ENCODE data around the gene KLF13. TPM values are rescaled to one million over a fixed set of nuclear protein-coding genes. Genes with fewer than 3 reads are reported as not detected.

The KLF13 gene
- total RNA-seq, 1 donor from 2014 or later: 31.0 TPM

- peaks cover 23% of the 10 kb centered on the region for H3K4me1 Mint-ChIP-seq (ENCODE audit: low read depth, unreplicated experiment)
- Histone ChIP-seq H3K79me2 (ENCODE audit: insufficient read depth, low read length) (peaks cover 92% of the 10 kb centered on the region), H3K36me3 (ENCODE audit: insufficient read depth, low read length) (no peaks in the 10 kb centered on the region), H3K27me3 (ENCODE audit: insufficient read depth, low read length) (no peaks in the 10 kb centered on the region), H3K4me1 (ENCODE audit: insufficient read depth, low read length) (peaks cover 17% of the 10 kb centered on the region), H3K4me3 (ENCODE audit: insufficient read depth, low read depth, low read length) (no peak overlapping the region), H2AFZ (ENCODE audit: low read depth, low read length) (no peak overlapping the region), H4K20me1 (ENCODE audit: insufficient read depth, low read length) (peaks cover 94% of the 10 kb centered on the region), H3K27ac (ENCODE audit: low read depth, low read length) (no peak overlapping the region), H3K9ac (ENCODE audit: low read length) (no peak overlapping the region), H3K9me3 (ENCODE audit: insufficient read depth, low read depth, low read length) (no peaks in the 10 kb centered on the region), H3K4me2 (ENCODE audit: low read length) (no peak overlapping the region)
- TF ChIP-seq CTCF (IDR thresholded peaks at IDR 0.05; ENCODE audit: insufficient read depth, low read depth, low read length): no peak
- TF ChIP-seq EZH2 (IDR thresholded peaks at IDR 0.05; ENCODE audit: insufficient read depth, low read length): no peak
- peaks cover 1% of the 10 kb centered on the region for H3K36me3 Mint-ChIP-seq (ENCODE audit: low read depth, unreplicated experiment)
- no peak overlapping the region for H3K27ac Mint-ChIP-seq (ENCODE audit: unreplicated experiment)
- no peaks in the 10 kb centered on the region for H3K27me3 Mint-ChIP-seq (ENCODE audit: low read depth, unreplicated experiment)
- H3K9me3 Mint-ChIP-seq (ENCODE audit: unreplicated experiment): no peaks in the 10 kb centered on the region
- H3K4me3 Mint-ChIP-seq (ENCODE audit: unreplicated experiment): no peak overlapping the region
- DNase-seq (ENCODE audit: low read depth) (no peak), FAIRE-seq (no peak)
These were observed 35.3 kb downstream of the KLF13 start for GRCh38 chr15:31361764-31362515.

GRCh38 chr15:31362886-31363285 is 36.3 kb downstream of the KLF13 start:
- no peaks in the 10 kb centered on the region for H3K27me3 Mint-ChIP-seq (ENCODE audit: low read depth, unreplicated experiment)
- no peak overlapping the region for H3K27ac ChIP-seq (ENCODE audit: low read depth, low read length)
- no peaks in the 10 kb centered on the region for H3K9me3 ChIP-seq (ENCODE audit: insufficient read depth, low read depth, low read length)
- TF ChIP-seq CTCF (IDR thresholded peaks at IDR 0.05; ENCODE audit: insufficient read depth, low read depth, low read length) (no peak), EZH2 (IDR thresholded peaks at IDR 0.05; ENCODE audit: insufficient read depth, low read length) (no peak)
- no peaks in the 10 kb centered on the region for H3K36me3 ChIP-seq (ENCODE audit: insufficient read depth, low read length)
- no peak overlapping the region for H3K4me3 ChIP-seq (ENCODE audit: insufficient read depth, low read depth, low read length)
- FAIRE-seq: no peak
- no peaks in the 10 kb centered on the region for H3K27me3 ChIP-seq (ENCODE audit: insufficient read depth, low read length)
- peaks cover 1% of the 10 kb centered on the region for H3K36me3 Mint-ChIP-seq (ENCODE audit: low read depth, unreplicated experiment)
- no peak overlapping the region for H2AFZ ChIP-seq (ENCODE audit: low read depth, low read length)
- H3K27ac Mint-ChIP-seq (ENCODE audit: unreplicated experiment): no peak overlapping the region
- H4K20me1 ChIP-seq (ENCODE audit: insufficient read depth, low read length): peaks cover 94% of the 10 kb centered on the region
- no peaks in the 10 kb centered on the region for H3K9me3 Mint-ChIP-seq (ENCODE audit: unreplicated experiment)
- no peak overlapping the region for H3K4me3 Mint-ChIP-seq (ENCODE audit: unreplicated experiment)
- H3K4me1 ChIP-seq (ENCODE audit: insufficient read depth, low read length): peaks cover 12% of the 10 kb centered on the region
- H3K4me2 ChIP-seq (ENCODE audit: low read length): no peak overlapping the region
- H3K9ac ChIP-seq (ENCODE audit: low read length): no peak overlapping the region
- peaks cover 23% of the 10 kb centered on the region for H3K4me1 Mint-ChIP-seq (ENCODE audit: low read depth, unreplicated experiment)
- DNase-seq (ENCODE audit: low read depth): no peak
- peaks cover 90% of the 10 kb centered on the region for H3K79me2 ChIP-seq (ENCODE audit: insufficient read depth, low read length)

All from astrocyte (in vitro differentiated cells and primary cell).